Cardiac atrium fibroblast (primary cell): ENCODE results near the gene SLC17A5. TPM values are rescaled to one million over a fixed set of nuclear protein-coding genes. Genes with fewer than 3 reads are reported as not detected.

Source experiments
- total RNA-seq: library from RNA; depleted of rRNA; stranded (reverse); fragments of >200 nt; gene quantifications from 2 replicates; pipeline ENCODE4 v1.2.3, GENCODE V29; 2015

Gene SLC17A5, protein sequence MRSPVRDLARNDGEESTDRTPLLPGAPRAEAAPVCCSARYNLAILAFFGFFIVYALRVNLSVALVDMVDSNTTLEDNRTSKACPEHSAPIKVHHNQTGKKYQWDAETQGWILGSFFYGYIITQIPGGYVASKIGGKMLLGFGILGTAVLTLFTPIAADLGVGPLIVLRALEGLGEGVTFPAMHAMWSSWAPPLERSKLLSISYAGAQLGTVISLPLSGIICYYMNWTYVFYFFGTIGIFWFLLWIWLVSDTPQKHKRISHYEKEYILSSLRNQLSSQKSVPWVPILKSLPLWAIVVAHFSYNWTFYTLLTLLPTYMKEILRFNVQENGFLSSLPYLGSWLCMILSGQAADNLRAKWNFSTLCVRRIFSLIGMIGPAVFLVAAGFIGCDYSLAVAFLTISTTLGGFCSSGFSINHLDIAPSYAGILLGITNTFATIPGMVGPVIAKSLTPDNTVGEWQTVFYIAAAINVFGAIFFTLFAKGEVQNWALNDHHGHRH
- total RNA-seq: 18.4 and 31.1 TPM in 2 replicates

GRCh38 chr6:73653571-73654424 lies at the start of gene SLC17A5:
Gene SLC17A5 (minus strand): TSS chr6:73653992. CDS start chr6:73653886, 106 bp downstream.

GRCh38 chr6:73695619-73696421 lies 42.0 kb upstream of the SLC17A5 start, which contains the start of gene CD109:
Gene CD109 (plus strand): TSS chr6:73696203. CDS start chr6:73696216, 13 bp downstream.

Other genes with a start within 250 kb of the SLC17A5 start
- 6.0 and 6.3 TPM in 2 replicates for gene CGAS, start 201.7 kb downstream of the SLC17A5 start, total RNA-seq
- 17.3 and 28.8 TPM in 2 replicates for gene MTO1, start 192.3 kb downstream of the SLC17A5 start, total RNA-seq
- 15,190 and 16,784 TPM in 2 replicates for gene EEF1A1, start 133.0 kb downstream of the SLC17A5 start, total RNA-seq
- 13.4 and 15.9 TPM in 2 replicates for gene CD109, start 42.2 kb upstream of the SLC17A5 start, total RNA-seq